Panc1 (cell line): Measurements from ENCODE around the gene NUBP2. TPM values are rescaled to one million over a fixed set of nuclear protein-coding genes. Genes with fewer than 3 reads are reported as not detected.

Source experiments
- ATAC-seq: fragments of 200-7000 bp; cut with Tn5 transposase; 2 replicates; pipeline ENCODE4 v1.9.1; 2020; ENCODE audit warnings: mild to moderate bottlenecking, moderate library complexity
- BruUV-seq: library from RNA; stranded (reverse); fragments of 400-500 nt; replicated peaks from 2 replicates; lab custom pipeline; 2021; lab: Mats Ljungman, UMichigan
- CTCF ChIA-PET: fragments of 300-600 bp; sonication (Branson Sonifier 250); formaldehyde crosslinking; loops from one replicate; lab custom pipeline; 2022; ENCODE audit warnings: antibody characterized with exemption; lab: Charles Lee
- POLR2A ChIA-PET: fragments of 300-600 bp; sonication (Branson Sonifier 250); formaldehyde crosslinking; loops from one replicate; lab custom pipeline; 2022; ENCODE audit warnings: antibody characterized with exemption; lab: Charles Lee
- DNase-seq: peaks from one replicate; pipeline ENCODE4 v3.0.0-alpha.2; 2010; ENCODE audit warnings: low read depth, low spot score
- H3K27ac ChIP-seq: 2 replicates; pipeline ENCODE4 v1.5.1; 2011; ENCODE audit warnings: mild to moderate bottlenecking, low read length, inconsistent platforms
- H3K27me3 ChIP-seq: fragments of 200-500 bp; sonication (Bioruptor generic); 2 replicates; pipeline ENCODE4 v1.6.0; 2014; ENCODE audit warnings: low read length, inconsistent platforms; ENCODE audit not compliant: control insufficient read depth, insufficient read depth
- H3K36me3 ChIP-seq: fragments of 200-500 bp; sonication (Bioruptor generic); 2 replicates; pipeline ENCODE4 v1.5.1; 2014; ENCODE audit warnings: inconsistent platforms, mild to moderate bottlenecking, low read length, moderate library complexity; ENCODE audit not compliant: control insufficient read depth, insufficient read depth
- H3K4me1 ChIP-seq: 2 replicates; pipeline ENCODE4 v1.5.1; 2011; ENCODE audit warnings: inconsistent platforms, mild to moderate bottlenecking, low read length, moderate library complexity; ENCODE audit not compliant: control insufficient read depth, insufficient read depth
- H3K4me3 ChIP-seq, 2 experiments: 2 replicates each; pipeline ENCODE4 v1.5.1; 2011 to 2012; ENCODE audit warnings: low read depth in 2 of 2, low read length in 2 of 2, mild to moderate bottlenecking in 2 of 2, inconsistent platforms in 1 of 2, moderate library complexity in 1 of 2
- H3K9me3 ChIP-seq: fragments of 200-500 bp; sonication (Bioruptor generic); 2 replicates; pipeline ENCODE4 v1.5.1; 2014; ENCODE audit warnings: low read depth, mild to moderate bottlenecking, inconsistent platforms, low read length, moderate library complexity; ENCODE audit not compliant: control insufficient read depth, insufficient read depth
- CTCF ChIP-seq: fragments of 450-650 bp; IDR thresholded peaks from 2 replicates; pipeline ENCODE4 v1.5.1; 2017; ENCODE audit warnings: mild to moderate bottlenecking
- POLR2AphosphoS5 ChIP-seq: IDR thresholded peaks from 2 replicates; pipeline ENCODE4 v1.6.1; 2012; ENCODE audit warnings: mild to moderate bottlenecking, low read depth, low read length, moderate library complexity
- REST ChIP-seq, 2 experiments: IDR thresholded peaks; 2 replicates each; pipeline ENCODE4 v1.6.1; 2011 to 2012; ENCODE audit warnings: low read depth in 2 of 2, control low read depth in 1 of 2, low read length in 1 of 2, mild to moderate bottlenecking in 1 of 2, moderate library complexity in 1 of 2; ENCODE audit not compliant: insufficient read depth in 1 of 2
- SIN3A ChIP-seq: IDR thresholded peaks from 2 replicates; pipeline ENCODE4 v1.6.1; 2012; ENCODE audit warnings: low read depth, mild to moderate bottlenecking, low read length, moderate library complexity, borderline replicate concordance; ENCODE audit not compliant: insufficient read depth
- TCF7L2 ChIP-seq: IDR thresholded peaks from 2 replicates; pipeline ENCODE4 v1.6.1; 2011; ENCODE audit warnings: mild to moderate bottlenecking, low read depth, low read length, inconsistent platforms
- in situ Hi-C: cut with HindIII; loops from 2 replicates; pipeline ENCODE4 v1.10.0; 2016; ENCODE audit warnings: low sequenced_read_pairs, low pct_unique_long_range_greater_than_20kb
- intact Hi-C: fragments of 100-400 bp; cut with micrococcal nuclease; formaldehyde crosslinking; loops from one replicate; pipeline ENCODE4 v1.10.0; 2022; ENCODE audit not compliant: unreplicated experiment
- total RNA-seq: library from RNA; stranded (reverse); gene quantifications from one replicate; pipeline ENCODE4 v1.2.1, GENCODE V29; 2021; ENCODE audit not compliant: unreplicated experiment

NUBP2 gene
- total RNA-seq, 1 experiment from 2014 or later = 85.8 TPM

GRCh38 chr16:1822801-1823200, 40.0 kb downstream of the NUBP2 start:
- Histone ChIP-seq H3K27ac (no peak overlapping the region), H3K27me3 (no peaks in the 10 kb centered on the region), H3K4me3 (no peak overlapping the region), H3K4me1 (0 out of 2 replicates have a peak, but pooled peaks cover 10% of the 10 kb centered on the region), H3K36me3 (peaks cover 6% of the 10 kb centered on the region; the same call in 1 of the 2 replicates), H3K9me3 (no peaks in the 10 kb centered on the region)
- BruUV-seq = no TSS peak
- TF ChIP-seq SIN3A = no peak
- TF ChIP-seq TCF7L2 = no peak
- CTCF ChIA-PET = interaction anchor here (0.6 kb wide), 1 partner anchor 158 kb away, joined by 13 read pairs; the partner anchor contains the start of gene NOXO1
- intact Hi-C loops (no loop called here), in situ Hi-C loops (no loop called here)
- POLR2A ChIA-PET = no interaction called here
- ATAC-seq = no peak
- DNase-seq = no peak

GRCh38 chr16:1823821-1824220, 41.1 kb downstream of the NUBP2 start:
- H3K36me3 ChIP-seq = peaks cover 8% of the 10 kb centered on the region; the same call in 1 of the 2 replicates
- TF ChIP-seq REST (IDR thresholded peaks at IDR 0.05; ENCODE audit: insufficient read depth in 1 of 2, low read depth in 2 of 2, low read length in 1 of 2) (no peak), POLR2AphosphoS5 (no peak), CTCF (no peak; the same call in 1 of the 2 replicates), TCF7L2 (no peak), SIN3A (no peak)
- peaks cover 13% of the 10 kb centered on the region for H3K4me1 ChIP-seq
- ChIA-PET CTCF (interaction anchor here (0.6 to 0.7 kb wide), 2 partner anchors 46 to 157 kb away, joined by 13 to 17 read pairs; partner anchors contain the start of gene NOXO1), POLR2A (no interaction called here)
- intact Hi-C loops (no loop called here), in situ Hi-C loops (no loop called here)
- H3K27me3 ChIP-seq = no peaks in the 10 kb centered on the region
- H3K27ac ChIP-seq = no peak overlapping the region
- DNase-seq = no peak
- no peaks in the 10 kb centered on the region for H3K9me3 ChIP-seq
- 0 out of 2 replicates have a peak, but pooled peaks have one; percentile 33 for ATAC-seq
- no TSS peak for BruUV-seq
- no peak overlapping the region for H3K4me3 ChIP-seq

GRCh38 chr16:1825381-1825863, 42.7 kb downstream of the NUBP2 start:
- no peak for TF ChIP-seq TCF7L2
- CTCF ChIA-PET = no interaction called here
- 0 out of 2 replicates have a peak overlapping the region, but pooled peaks have one; percentile 29 for H3K27ac ChIP-seq
- in situ Hi-C loops (no loop called here), intact Hi-C loops (no loop called here)
- ATAC-seq (no peak), DNase-seq (no peak)
- no peaks in the 10 kb centered on the region for H3K9me3 ChIP-seq
- TSS peak; percentile 78 for BruUV-seq
- peaks cover 17% of the 10 kb centered on the region for H3K4me1 ChIP-seq
- H3K36me3 ChIP-seq = peaks cover 8% of the 10 kb centered on the region; the same call in 1 of the 2 replicates
- POLR2A ChIA-PET = no interaction called here
- peak overlapping the region; percentile 61 to 99 for H3K4me3 ChIP-seq
- no peaks in the 10 kb centered on the region for H3K27me3 ChIP-seq
